GM23338 (cell line): ENCODE data around the gene LPP. TPM values are rescaled to one million over a fixed set of nuclear protein-coding genes. Genes with fewer than 3 reads are reported as not detected.

Experiments used
- ATAC-seq: fragments of 200-7000 bp; cut with Tn5 transposase; 3 replicates; pipeline ENCODE4 v1.9.1; 2020
- DNase-seq: peaks from one replicate; pipeline ENCODE4 v3.0.0-alpha.2; 2015; ENCODE audit warnings: low spot score
- H2AFZ ChIP-seq: fragments of 200-600 bp; sonication (generic); 2 replicates; pipeline ENCODE4 v1.8.0; 2016; ENCODE audit warnings: antibody characterized with exemption, mild to moderate bottlenecking, moderate library complexity
- H3F3A ChIP-seq: fragments of 200-600 bp; sonication (generic); replicated peaks from 2 replicates; pipeline ENCODE4 v1.8.0; 2017; ENCODE audit warnings: antibody characterized with exemption, mixed run types, low read depth
- H3K27ac ChIP-seq: fragments of 200-600 bp; sonication (generic); 2 replicates; pipeline ENCODE4 v1.6.1; 2016; ENCODE audit warnings: low read depth
- H3K27me3 ChIP-seq: fragments of 200-600 bp; sonication (generic); 2 replicates; pipeline ENCODE4 v1.8.0; 2016; ENCODE audit warnings: mild to moderate bottlenecking, mixed run types, moderate library complexity; ENCODE audit not compliant: insufficient read depth
- H3K36me3 ChIP-seq: fragments of 200-600 bp; sonication (generic); 2 replicates; pipeline ENCODE4 v1.8.0; 2016; ENCODE audit warnings: mild to moderate bottlenecking; ENCODE audit not compliant: insufficient read depth
- H3K4me1 ChIP-seq: fragments of 200-600 bp; sonication (generic); 2 replicates; pipeline ENCODE4 v1.8.0; 2016; ENCODE audit warnings: mild to moderate bottlenecking, moderate library complexity; ENCODE audit not compliant: insufficient read depth
- H3K4me2 ChIP-seq: fragments of 200-600 bp; sonication (generic); 2 replicates; pipeline ENCODE4 v1.7.1; 2017; ENCODE audit warnings: mixed run types
- H3K4me3 ChIP-seq: fragments of 200-600 bp; sonication (generic); 2 replicates; pipeline ENCODE4 v1.6.1; 2016; ENCODE audit warnings: mixed run types
- H3K79me2 ChIP-seq: fragments of 200-600 bp; sonication (generic); replicated peaks from 2 replicates; pipeline ENCODE4 v1.8.0; 2017; ENCODE audit warnings: mild to moderate bottlenecking; ENCODE audit not compliant: insufficient read depth
- H3K9me2 ChIP-seq: fragments of 200-600 bp; sonication (generic); 2 replicates; pipeline ENCODE4 v1.8.0; 2017; ENCODE audit not compliant: insufficient read depth
- H4K20me1 ChIP-seq: fragments of 200-600 bp; sonication (generic); replicated peaks from 2 replicates; pipeline ENCODE4 v1.8.0; 2017; ENCODE audit warnings: mild to moderate bottlenecking; ENCODE audit not compliant: insufficient read depth
- H3K27ac Mint-ChIP-seq: 2 replicates; pipeline ENCODE4 v1.8.0; 2020; ENCODE audit warnings: inconsistent platforms, mild to moderate bottlenecking, moderate library complexity, mixed read lengths
- H3K27me3 Mint-ChIP-seq: 3 replicates; pipeline ENCODE4 v1.8.0; 2022; ENCODE audit warnings: low read depth, mild to moderate bottlenecking, moderate library complexity, mixed read lengths, inconsistent platforms; ENCODE audit not compliant: insufficient read depth, poor library complexity
- H3K36me3 Mint-ChIP-seq: 3 replicates; pipeline ENCODE4 v1.8.0; 2021; ENCODE audit warnings: low read depth, mild to moderate bottlenecking, inconsistent platforms, moderate library complexity, mixed read lengths
- H3K4me1 Mint-ChIP-seq: 3 replicates; pipeline ENCODE4 v1.8.0; 2020; ENCODE audit warnings: mild to moderate bottlenecking, inconsistent platforms, mixed read lengths
- H3K4me3 Mint-ChIP-seq: 3 replicates; pipeline ENCODE4 v1.8.0; 2021; ENCODE audit warnings: moderate library complexity, mild to moderate bottlenecking, inconsistent platforms, mixed read lengths
- H3K9me3 Mint-ChIP-seq: 3 replicates; pipeline ENCODE4 v1.8.0; 2020; ENCODE audit warnings: moderate library complexity, mild to moderate bottlenecking, inconsistent platforms, mixed read lengths
- CTCF ChIP-seq, 2 experiments: fragments of 200-600 bp in 1 of 2; sonication (generic) in 1 of 2; conservative IDR thresholded peaks; 2 replicates each; pipeline versions ENCODE4 v1.5.1 to v1.6.1; 2016 to 2017; ENCODE audit warnings: antibody characterized with exemption in 2 of 2, low read depth in 2 of 2, mild to moderate bottlenecking in 2 of 2, moderate library complexity in 1 of 2
- ETS1 ChIP-seq: IDR thresholded peaks from 2 replicates; pipeline ENCODE4 v1.6.1; 2016; ENCODE audit warnings: antibody characterized with exemption
- EZH2 ChIP-seq: fragments of 200-600 bp; sonication (generic); IDR thresholded peaks from one replicate; pipeline ENCODE4 v1.8.0; 2017; ENCODE audit warnings: antibody characterized with exemption, mild to moderate bottlenecking, low read depth; ENCODE audit not compliant: unreplicated experiment
- EZH2phosphoT487 ChIP-seq: fragments of 200-600 bp; sonication (generic); IDR thresholded peaks from one replicate; pipeline ENCODE4 v1.8.1; 2018; ENCODE audit warnings: antibody characterized with exemption; ENCODE audit not compliant: unreplicated experiment
- JUNB ChIP-seq: IDR thresholded peaks from one replicate; pipeline ENCODE4 v1.6.1; 2016; ENCODE audit warnings: antibody characterized with exemption; ENCODE audit not compliant: unreplicated experiment
- NANOG ChIP-seq: IDR thresholded peaks from 2 replicates; pipeline ENCODE4 v1.6.1; 2016; ENCODE audit warnings: antibody characterized with exemption, borderline replicate concordance
- POLR2AphosphoS5 ChIP-seq: IDR thresholded peaks from 2 replicates; pipeline ENCODE4 v1.6.1; 2016; ENCODE audit warnings: antibody characterized with exemption, low read depth
- REST ChIP-seq: IDR thresholded peaks from one replicate; pipeline ENCODE4 v1.6.1; 2018; ENCODE audit warnings: antibody characterized with exemption; ENCODE audit not compliant: unreplicated experiment
- ZNF331 ChIP-seq: fragments of 250-450 bp; sonication (Bioruptor Pico); IDR thresholded peaks from 2 replicates; pipeline ENCODE4 v1.5.0; 2020; ENCODE audit warnings: low read depth, mild to moderate bottlenecking, moderate library complexity
- ZNF462 ChIP-seq: fragments of 250-450 bp; sonication (Bioruptor Pico); IDR thresholded peaks from 2 replicates; pipeline ENCODE4 v1.5.0; 2020; ENCODE audit warnings: mild to moderate bottlenecking, moderate library complexity
- polyA plus RNA-seq: library from polyadenylated mRNA; unstranded; fragments of >200 nt; fragmentation: Nextera tagmentation; extraction: Ambion mirVana; gene quantifications from 2 replicates; pipeline ENCODE4 v1.2.1, GENCODE V29; 2016
- total RNA-seq: library from RNA; depleted of rRNA; stranded (reverse); fragments of >200 nt; shearing (Covaris generic); gene quantifications from 2 replicates; pipeline ENCODE4 v1.2.3, GENCODE V29; 2014

Gene LPP
- total and polyA plus RNA-seq, 2 experiments from 2014 or later: 23.0 to 35.2 TPM

- no peak for TF ChIP-seq EZH2phosphoT487
- TF ChIP-seq EZH2: no peak
Observed at GRCh38 chr3:188165596-188165995, 11.6 kb downstream of the LPP start (continued).

GRCh38 chr3:188166441-188166840, 12.5 kb downstream of the LPP start:
- Mint-ChIP-seq H3K4me3 (no peak overlapping the region), H3K36me3 (no peaks in the 10 kb centered on the region), H3K9me3 (no peaks in the 10 kb centered on the region), H3K27me3 (peaks cover 3% of the 10 kb centered on the region), H3K27ac (no peak overlapping the region), H3K4me1 (peaks cover 29% of the 10 kb centered on the region)
- Histone ChIP-seq H3K27me3 (no peaks in the 10 kb centered on the region), H3K27ac (no peak overlapping the region), H3F3A (no peaks in the 10 kb centered on the region), H2AFZ (no peak overlapping the region), H3K4me3 (no peak overlapping the region), H3K36me3 (no peaks in the 10 kb centered on the region), H3K79me2 (peaks cover 88% of the 10 kb centered on the region), H4K20me1 (peaks cover 6% of the 10 kb centered on the region; the same call in 1 of the 2 replicates), H3K4me1 (peaks cover 13% of the 10 kb centered on the region), H3K4me2 (no peak overlapping the region), H3K9me2 (no peaks in the 10 kb centered on the region)
- DNase-seq: no peak
- TF ChIP-seq JUNB (no peak), REST (no peak), CTCF (conservative IDR thresholded peaks at IDR 0.05; ENCODE audit: low read depth in 2 of 2) (no peak), POLR2AphosphoS5 (no peak), ZNF331 (CRISPR knock-in tag) (no peak), NANOG (no peak), ZNF462 (no peak), ETS1 (no peak), EZH2phosphoT487 (no peak)
- no peak for ATAC-seq
